Esophagus muscularis mucosa (tissue), 3 donors: ENCODE data around the gene JCHAIN.

Experiments used
- POLR2A ChIP-seq: fragments of 450-650 bp; IDR thresholded peaks from one replicate; pipeline ENCODE4 v1.6.1; 2017; ENCODE audit warnings: antibody characterized with exemption, moderate library complexity, mild to moderate bottlenecking, low read depth
- POLR2AphosphoS5 ChIP-seq, 2 donors: sonication (generic); formaldehyde crosslinking; IDR thresholded peaks; one replicate each; pipeline ENCODE4 v1.6.1; 2017; ENCODE audit warnings: antibody characterized with exemption in 2 of 2
- TF ChIP-seq, protein P1 (sequence below), 3 experiments: fragments of 200-600 bp in 2 of 3; fragments of 450-650 bp in 1 of 3; sonication (generic) in 2 of 3; IDR thresholded peaks; one replicate each; pipeline ENCODE4 v1.5.1; 2017 to 2019; ENCODE audit warnings: antibody characterized with exemption in 3 of 3, mild to moderate bottlenecking in 2 of 3, moderate library complexity in 1 of 3

DNA sequence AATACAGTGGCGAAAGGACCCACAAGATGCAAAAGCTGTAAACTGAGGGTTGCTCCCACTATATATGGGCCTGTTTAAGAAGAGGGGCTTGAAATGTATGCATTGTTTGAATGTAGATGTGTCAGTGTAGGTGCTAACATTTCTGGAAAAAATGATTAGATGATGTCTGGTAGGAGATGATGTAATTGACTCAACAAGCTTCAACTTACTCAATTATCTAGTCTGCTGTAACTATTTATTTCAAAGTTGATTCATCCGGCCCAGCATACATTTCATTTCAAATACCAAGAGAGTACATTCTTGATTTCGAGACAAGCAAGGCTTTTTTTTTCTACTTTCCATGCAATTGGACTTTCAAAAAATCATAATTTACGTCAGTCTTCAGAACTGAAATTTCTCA is 47.0 kb downstream of the JCHAIN start:
- TF ChIP-seq, protein P1, sequence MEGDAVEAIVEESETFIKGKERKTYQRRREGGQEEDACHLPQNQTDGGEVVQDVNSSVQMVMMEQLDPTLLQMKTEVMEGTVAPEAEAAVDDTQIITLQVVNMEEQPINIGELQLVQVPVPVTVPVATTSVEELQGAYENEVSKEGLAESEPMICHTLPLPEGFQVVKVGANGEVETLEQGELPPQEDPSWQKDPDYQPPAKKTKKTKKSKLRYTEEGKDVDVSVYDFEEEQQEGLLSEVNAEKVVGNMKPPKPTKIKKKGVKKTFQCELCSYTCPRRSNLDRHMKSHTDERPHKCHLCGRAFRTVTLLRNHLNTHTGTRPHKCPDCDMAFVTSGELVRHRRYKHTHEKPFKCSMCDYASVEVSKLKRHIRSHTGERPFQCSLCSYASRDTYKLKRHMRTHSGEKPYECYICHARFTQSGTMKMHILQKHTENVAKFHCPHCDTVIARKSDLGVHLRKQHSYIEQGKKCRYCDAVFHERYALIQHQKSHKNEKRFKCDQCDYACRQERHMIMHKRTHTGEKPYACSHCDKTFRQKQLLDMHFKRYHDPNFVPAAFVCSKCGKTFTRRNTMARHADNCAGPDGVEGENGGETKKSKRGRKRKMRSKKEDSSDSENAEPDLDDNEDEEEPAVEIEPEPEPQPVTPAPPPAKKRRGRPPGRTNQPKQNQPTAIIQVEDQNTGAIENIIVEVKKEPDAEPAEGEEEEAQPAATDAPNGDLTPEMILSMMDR (IDR thresholded peaks at IDR 0.05), result no peak
- TF ChIP-seq POLR2AphosphoS5 (IDR thresholded peaks at IDR 0.05) (no peak), POLR2A (no peak)
